Cardiac muscle cell (in vitro differentiated cells and primary cell): Measurements from ENCODE around the gene DLGAP1. TPM values are rescaled to one million over a fixed set of nuclear protein-coding genes. Genes with fewer than 3 reads are reported as not detected.

Experiments used
- DNase-seq, 2 donors: peaks; one replicate each; pipeline versions ENCODE4 v3.0.0 to v3.0.0-alpha.2; 2010 to 2017; ENCODE audit warnings: low read depth in 1 of 2, low spot score in 1 of 2
- H3K27ac ChIP-seq: fragments of 200-600 bp; sonication (generic); 2 replicates; pipeline ENCODE4 v1.5.1; 2016
- H3K27me3 ChIP-seq: fragments of 200-600 bp; sonication (generic); 2 replicates; pipeline ENCODE4 v1.6.0; 2016; ENCODE audit warnings: control low read depth
- H3K36me3 ChIP-seq: fragments of 200-600 bp; sonication (generic); 2 replicates; pipeline ENCODE4 v1.5.1; 2016; ENCODE audit warnings: control low read depth
- H3K4me1 ChIP-seq: fragments of 200-600 bp; sonication (generic); 2 replicates; pipeline ENCODE4 v1.8.1; 2017; ENCODE audit warnings: low read depth, mild to moderate bottlenecking, mixed run types
- H3K4me3 ChIP-seq: fragments of 200-600 bp; sonication (generic); 2 replicates; pipeline ENCODE4 v1.5.1; 2016; ENCODE audit warnings: mild to moderate bottlenecking
- H3K9me3 ChIP-seq: fragments of 200-600 bp; sonication (generic); 2 replicates; pipeline ENCODE4 v1.5.1; 2017; ENCODE audit warnings: low read depth, mild to moderate bottlenecking, control low read depth
- polyA plus RNA-seq: library from polyadenylated mRNA; unstranded; fragments of >200 nt; fragmentation: Nextera tagmentation; extraction: Ambion mirVana; gene quantifications from 2 replicates; pipeline ENCODE4 v1.2.1, GENCODE V29; 2016
- total RNA-seq: library from RNA; depleted of rRNA; stranded (reverse); fragments of >200 nt; gene quantifications from 2 replicates; pipeline ENCODE4 v1.2.3, GENCODE V29; 2016
- TF ChIP-seq, protein P1 (sequence below): IDR thresholded peaks from 2 replicates; pipeline ENCODE4 v1.5.1; 2012; ENCODE audit warnings: low read depth, mild to moderate bottlenecking, low read length

Gene DLGAP1
- total and polyA plus RNA-seq, 2 experiments from 2014 or later: 2.5 to 7.9 TPM

- no peak for DNase-seq
- H3K9me3 ChIP-seq: no peaks in the 10 kb centered on the region
- H3K27ac ChIP-seq: no peak overlapping the region
- H3K27me3 ChIP-seq: no peaks in the 10 kb centered on the region
- no peaks in the 10 kb centered on the region for H3K36me3 ChIP-seq
- TF ChIP-seq, protein P1, sequence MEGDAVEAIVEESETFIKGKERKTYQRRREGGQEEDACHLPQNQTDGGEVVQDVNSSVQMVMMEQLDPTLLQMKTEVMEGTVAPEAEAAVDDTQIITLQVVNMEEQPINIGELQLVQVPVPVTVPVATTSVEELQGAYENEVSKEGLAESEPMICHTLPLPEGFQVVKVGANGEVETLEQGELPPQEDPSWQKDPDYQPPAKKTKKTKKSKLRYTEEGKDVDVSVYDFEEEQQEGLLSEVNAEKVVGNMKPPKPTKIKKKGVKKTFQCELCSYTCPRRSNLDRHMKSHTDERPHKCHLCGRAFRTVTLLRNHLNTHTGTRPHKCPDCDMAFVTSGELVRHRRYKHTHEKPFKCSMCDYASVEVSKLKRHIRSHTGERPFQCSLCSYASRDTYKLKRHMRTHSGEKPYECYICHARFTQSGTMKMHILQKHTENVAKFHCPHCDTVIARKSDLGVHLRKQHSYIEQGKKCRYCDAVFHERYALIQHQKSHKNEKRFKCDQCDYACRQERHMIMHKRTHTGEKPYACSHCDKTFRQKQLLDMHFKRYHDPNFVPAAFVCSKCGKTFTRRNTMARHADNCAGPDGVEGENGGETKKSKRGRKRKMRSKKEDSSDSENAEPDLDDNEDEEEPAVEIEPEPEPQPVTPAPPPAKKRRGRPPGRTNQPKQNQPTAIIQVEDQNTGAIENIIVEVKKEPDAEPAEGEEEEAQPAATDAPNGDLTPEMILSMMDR: no peak
- no peaks in the 10 kb centered on the region for H3K4me1 ChIP-seq
- no peak overlapping the region for H3K4me3 ChIP-seq
Measured at GRCh38 chr18:4143585-4143984, 311.5 kb downstream of the DLGAP1 start.

- Histone ChIP-seq H3K4me1 (no peaks in the 10 kb centered on the region), H3K27me3 (no peaks in the 10 kb centered on the region), H3K27ac (no peak overlapping the region), H3K4me3 (no peak overlapping the region), H3K36me3 (no peaks in the 10 kb centered on the region), H3K9me3 (no peaks in the 10 kb centered on the region)
- no peak for DNase-seq
- TF ChIP-seq, protein P1: no peak
Measured at GRCh38 chr18:4142876-4143275, 312.2 kb downstream of the DLGAP1 start.

DNA sequence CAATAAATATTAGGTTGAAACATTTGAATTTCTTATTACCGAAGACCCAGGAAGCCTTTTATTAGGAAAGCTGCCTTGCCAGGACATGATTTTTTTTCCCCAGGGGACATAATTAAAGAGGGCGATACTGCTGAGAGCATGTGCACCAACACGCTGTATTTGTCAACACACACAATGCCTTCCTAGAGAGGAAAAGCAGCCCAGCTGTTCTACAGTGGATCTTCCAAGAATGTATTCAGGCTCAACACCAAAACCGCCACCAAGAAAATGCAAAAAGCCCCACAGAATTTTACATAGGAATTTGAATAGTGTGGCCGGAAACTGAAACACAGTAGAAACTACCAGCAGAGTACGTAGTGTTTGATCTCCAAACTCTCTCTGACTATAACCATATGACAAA is 320.4 kb downstream of the DLGAP1 start:
- H3K9me3 ChIP-seq: no peaks in the 10 kb centered on the region
- no peak for DNase-seq
- no peak overlapping the region for H3K27ac ChIP-seq

DNA sequence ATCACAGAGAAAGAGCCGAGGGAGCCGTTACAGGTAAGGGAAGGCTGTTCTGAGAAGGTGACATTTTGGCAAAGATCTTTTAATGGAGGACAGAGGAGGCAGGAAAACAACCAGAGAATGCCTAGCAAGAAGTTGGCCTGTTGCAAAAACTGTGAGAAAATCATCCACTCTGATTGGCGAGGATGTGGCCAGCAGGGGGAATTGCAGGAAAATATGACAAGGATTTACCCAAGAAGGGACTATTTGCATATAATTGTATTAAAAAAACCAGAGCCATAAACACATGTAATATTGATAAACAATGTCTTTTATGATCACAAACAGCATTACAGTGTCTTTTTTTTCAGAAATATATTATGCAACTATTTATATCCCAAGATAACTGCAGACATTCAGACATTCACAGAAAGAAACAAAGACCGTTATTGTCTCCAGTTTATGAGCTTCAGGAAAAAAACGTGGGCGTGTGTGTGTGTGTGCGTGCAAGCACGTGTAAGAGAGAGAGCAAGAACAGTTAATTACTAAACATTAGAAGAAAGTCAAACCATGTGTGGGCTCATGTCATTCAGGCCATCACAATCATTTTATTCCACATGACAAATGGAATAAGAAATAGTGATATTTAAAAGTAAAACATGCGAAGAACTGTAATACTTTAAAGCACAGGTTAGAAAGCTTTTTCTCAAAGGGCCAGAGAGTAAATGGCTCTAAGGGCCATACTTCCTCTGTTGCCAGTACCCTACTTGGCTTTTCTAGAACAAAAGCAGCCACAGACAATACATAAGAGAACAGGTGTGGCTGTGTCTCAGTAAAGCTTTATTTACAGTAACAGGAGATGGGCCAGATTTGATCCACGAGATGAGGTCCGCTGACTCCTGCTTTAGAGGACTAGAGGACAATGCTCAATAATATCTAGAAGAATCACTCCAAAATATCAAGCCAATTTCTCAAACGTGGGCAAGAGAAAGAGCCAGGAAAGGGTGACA is 324.1 kb downstream of the DLGAP1 start:
- Histone ChIP-seq H3K36me3 (no peaks in the 10 kb centered on the region), H3K4me1 (no peaks in the 10 kb centered on the region), H3K27ac (no peak overlapping the region), H3K9me3 (no peaks in the 10 kb centered on the region), H3K4me3 (no peak overlapping the region), H3K27me3 (no peaks in the 10 kb centered on the region)
- TF ChIP-seq, protein P1: no peak
- no peak for DNase-seq

More for the DNA sequence above, 320.4 kb downstream of the DLGAP1 start:
- no peak overlapping the region for H3K4me3 ChIP-seq
- TF ChIP-seq, protein P1: no peak
- H3K4me1 ChIP-seq: no peaks in the 10 kb centered on the region
- no peaks in the 10 kb centered on the region for H3K36me3 ChIP-seq
- H3K27me3 ChIP-seq: no peaks in the 10 kb centered on the region

GRCh38 chr18:4126939-4127338 is 328.2 kb downstream of the DLGAP1 start:
- Histone ChIP-seq H3K4me3 (no peak overlapping the region), H3K9me3 (no peaks in the 10 kb centered on the region), H3K4me1 (peaks cover 4% of the 10 kb centered on the region), H3K36me3 (no peaks in the 10 kb centered on the region), H3K27ac (no peak overlapping the region), H3K27me3 (no peaks in the 10 kb centered on the region)
- no peak for DNase-seq
- TF ChIP-seq, protein P1: no peak
